ENCODE data around the gene FAM171A1. TPM values are rescaled to one million over a fixed set of nuclear protein-coding genes. Genes with fewer than 3 reads are reported as not detected.

The FAM171A1 gene
- total RNA-seq, 1 donor from 2014 or later: not detected

GRCh38 chr10:15360566-15360965, 10.5 kb downstream of the FAM171A1 start:
- CTCF ChIA-PET: no interaction called here
- no peak for DNase-seq
- Mint-ChIP-seq H3K9me3 (no peaks in the 10 kb centered on the region), H3K27me3 (peaks cover 24% of the 10 kb centered on the region), H3K4me1 (no peaks in the 10 kb centered on the region), H3K27ac (no peak overlapping the region), H3K36me3 (ENCODE audit: low read depth) (no peaks in the 10 kb centered on the region), H3K4me3 (no peak overlapping the region)
- ATAC-seq (ENCODE audit: low read depth): no peak
- no peak for TF ChIP-seq CTCF (IDR thresholded peaks at IDR 0.05)
- intact Hi-C loops (cut with micrococcal nuclease): no loop called here
- POLR2A ChIA-PET: no interaction called here

GRCh38 chr10:15353471-15354017, 17.5 kb downstream of the FAM171A1 start:
- Mint-ChIP-seq H3K4me3 (no peak overlapping the region), H3K9me3 (no peaks in the 10 kb centered on the region), H3K4me1 (no peaks in the 10 kb centered on the region), H3K36me3 (ENCODE audit: low read depth) (no peaks in the 10 kb centered on the region), H3K27ac (no peak overlapping the region), H3K27me3 (peaks cover 6% of the 10 kb centered on the region)
- ChIA-PET POLR2A (no interaction called here), CTCF (no interaction called here)
- no peak for TF ChIP-seq CTCF (IDR thresholded peaks at IDR 0.05)
- intact Hi-C loops (cut with micrococcal nuclease): no loop called here
- ATAC-seq (ENCODE audit: low read depth): no peak
- no peak for DNase-seq

- no peak for TF ChIP-seq CTCF (IDR thresholded peaks at IDR 0.05)
- Mint-ChIP-seq H3K27me3 (peaks cover 6% of the 10 kb centered on the region), H3K27ac (no peak overlapping the region), H3K36me3 (ENCODE audit: low read depth) (no peaks in the 10 kb centered on the region), H3K4me3 (no peak overlapping the region), H3K4me1 (no peaks in the 10 kb centered on the region), H3K9me3 (no peaks in the 10 kb centered on the region)
- no peak for DNase-seq
- intact Hi-C loops (cut with micrococcal nuclease): no loop called here
- ATAC-seq (ENCODE audit: low read depth): no peak
- POLR2A ChIA-PET: no interaction called here
- CTCF ChIA-PET: no interaction called here
Observed at GRCh38 chr10:15352836-15353235, 18.3 kb downstream of the FAM171A1 start.

- H3K4me3 Mint-ChIP-seq: no peak overlapping the region
- no peaks in the 10 kb centered on the region for H3K4me1 Mint-ChIP-seq
- peaks cover 6% of the 10 kb centered on the region for H3K27me3 Mint-ChIP-seq
- intact Hi-C loops (cut with micrococcal nuclease): no loop called here
- no peak overlapping the region for H3K27ac Mint-ChIP-seq
- ChIA-PET POLR2A (no interaction called here), CTCF (no interaction called here)
- DNase-seq (no peak), ATAC-seq (ENCODE audit: low read depth) (no peak)
- no peaks in the 10 kb centered on the region for H3K36me3 Mint-ChIP-seq (ENCODE audit: low read depth)
- TF ChIP-seq CTCF (IDR thresholded peaks at IDR 0.05): no peak
- H3K9me3 Mint-ChIP-seq: no peaks in the 10 kb centered on the region
Observed at GRCh38 chr10:15352201-15352600, 18.9 kb downstream of the FAM171A1 start.

GRCh38 chr10:15351099-15351820, 19.8 kb downstream of the FAM171A1 start:
- TF ChIP-seq CTCF (IDR thresholded peaks at IDR 0.05): no peak
- DNase-seq: no peak
- Mint-ChIP-seq H3K27ac (no peak overlapping the region), H3K36me3 (ENCODE audit: low read depth) (no peaks in the 10 kb centered on the region), H3K4me3 (no peak overlapping the region), H3K27me3 (peaks cover 6% of the 10 kb centered on the region), H3K4me1 (no peaks in the 10 kb centered on the region), H3K9me3 (no peaks in the 10 kb centered on the region)
- CTCF ChIA-PET: no interaction called here
- intact Hi-C loops (cut with micrococcal nuclease): no loop called here
- POLR2A ChIA-PET: no interaction called here
- no peak for ATAC-seq (ENCODE audit: low read depth)

Data from activated B cell treated with CpG ODN at 0.5 μM for 24 hours (primary cell).